Retinal pigment epithelial cell (primary cell): ENCODE data around the gene SMAD9.

Experiments
- DNase-seq: peaks from one replicate; pipeline ENCODE4 v3.0.0-alpha.2; 2010; ENCODE audit warnings: low read depth
- H3K4me3 ChIP-seq: 2 replicates; pipeline ENCODE4 v1.5.1; 2011; ENCODE audit warnings: mild to moderate bottlenecking, low read length, control low read depth, moderate library complexity
- CTCF ChIP-seq: conservative IDR thresholded peaks from 2 replicates; pipeline ENCODE4 v1.5.1; 2011; ENCODE audit warnings: low read depth, low read length, control low read depth, inconsistent platforms

SMAD9 gene

GRCh38 chr13:36850790-36851438 lies 69.1 kb downstream of the SMAD9 start:
- DNase-seq, result no peak
- peak; percentile 35 for TF ChIP-seq CTCF
- no peak overlapping the region for H3K4me3 ChIP-seq

- peak; percentile 18 for TF ChIP-seq CTCF
- H3K4me3 ChIP-seq, result no peak overlapping the region
- DNase-seq, result no peak
Observed at GRCh38 chr13:36848199-36848982, 71.6 kb downstream of the SMAD9 start.

GRCh38 chr13:36847606-36848005 lies 72.4 kb downstream of the SMAD9 start:
- TF ChIP-seq CTCF, result no peak

GRCh38 chr13:36841391-36841790 lies 78.6 kb downstream of the SMAD9 start:
- H3K4me3 ChIP-seq, result no peak overlapping the region
- TF ChIP-seq CTCF, result peak; percentile 30
- no peak for DNase-seq

More at GRCh38 chr13:36847606-36848005, 72.4 kb downstream of the SMAD9 start:
- no peak overlapping the region for H3K4me3 ChIP-seq
- no peak for DNase-seq

GRCh38 chr13:36840718-36841250 lies 79.3 kb downstream of the SMAD9 start:
- H3K4me3 ChIP-seq, result no peak overlapping the region
- peak; percentile 11 for TF ChIP-seq CTCF
- no peak for DNase-seq

GRCh38 chr13:36839981-36840380 lies 80.1 kb downstream of the SMAD9 start:
- DNase-seq, result no peak
- H3K4me3 ChIP-seq, result no peak overlapping the region
- TF ChIP-seq CTCF, result no peak
